SK-N-SH treated with all-trans-retinoic acid at 6 μM for 48 hours (cell line): ENCODE measurements around the gene PODXL.

Experiments
- OSR1 ChIP-seq: fragments of 250-450 bp; sonication (Bioruptor Pico); IDR thresholded peaks from 2 replicates; pipeline ENCODE4 v1.8.0; 2022; ENCODE audit warnings: moderate library complexity, mild to moderate bottlenecking, inconsistent platforms
- RARB ChIP-seq: fragments of 250-450 bp; sonication (Bioruptor Pico); IDR thresholded peaks from 2 replicates; pipeline ENCODE4 v1.8.0; 2021; ENCODE audit warnings: mild to moderate bottlenecking, moderate library complexity
- SNAI2 ChIP-seq: fragments of 250-450 bp; sonication (Bioruptor Pico); IDR thresholded peaks from 2 replicates; pipeline ENCODE4 v1.5.0; 2020; ENCODE audit warnings: mild to moderate bottlenecking, moderate library complexity
- ZFP3 ChIP-seq: fragments of 250-450 bp; sonication (Bioruptor Pico); IDR thresholded peaks from 2 replicates; pipeline ENCODE4 v1.5.0; 2020; ENCODE audit warnings: mild to moderate bottlenecking, moderate library complexity
- ZFP30 ChIP-seq: fragments of 450-650 bp; formaldehyde crosslinking; IDR thresholded peaks from 2 replicates; pipeline ENCODE4 v1.5.0; 2022; ENCODE audit warnings: mild to moderate bottlenecking, moderate library complexity
- TF ChIP-seq, protein P1 (sequence below): fragments of 250-450 bp; sonication (Bioruptor Pico); IDR thresholded peaks from 2 replicates; pipeline ENCODE4 v1.5.1; 2020; ENCODE audit warnings: low read depth, mild to moderate bottlenecking, moderate library complexity
- TF ChIP-seq, protein P2 (sequence below): fragments of 250-450 bp; sonication (Bioruptor Pico); IDR thresholded peaks from 2 replicates; pipeline ENCODE4 v1.5.0; 2020; ENCODE audit warnings: mild to moderate bottlenecking, moderate library complexity
- TF ChIP-seq, protein P3 (sequence below): fragments of 250-450 bp; sonication (Bioruptor Pico); IDR thresholded peaks from 2 replicates; pipeline ENCODE4 v1.5.1; 2021; ENCODE audit warnings: mild to moderate bottlenecking, moderate library complexity
- TF ChIP-seq, protein P4 (sequence below): fragments of 250-450 bp; sonication (Bioruptor Pico); IDR thresholded peaks from 2 replicates; pipeline ENCODE4 v1.8.0; 2020; ENCODE audit warnings: mild to moderate bottlenecking, moderate library complexity, borderline replicate concordance

DNA sequence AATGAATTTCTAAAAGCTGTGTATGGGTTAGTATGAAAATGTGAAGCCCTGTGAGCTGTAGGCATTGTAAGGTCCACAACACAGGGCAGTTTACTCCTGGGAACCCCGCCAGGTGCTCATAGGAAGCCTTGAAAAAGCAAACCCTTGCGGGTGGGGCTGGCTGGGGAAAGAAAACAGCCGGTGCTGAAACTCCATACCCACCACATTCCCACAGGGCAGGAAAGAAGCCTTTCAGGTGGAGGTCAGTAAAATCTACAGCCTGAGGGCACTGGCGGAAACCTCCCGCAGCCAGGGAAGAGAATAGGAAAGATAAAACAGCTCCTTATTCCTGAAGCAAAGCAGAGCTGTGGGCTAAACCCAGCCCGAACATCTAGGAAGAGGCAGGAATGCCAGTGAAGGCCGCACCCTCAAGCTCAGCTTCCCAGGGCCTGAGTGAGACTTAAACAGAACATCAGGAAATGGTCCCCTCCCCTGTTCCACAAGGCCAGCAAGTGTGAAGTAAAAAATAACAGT, 34.7 kb downstream of the PODXL start:
- TF ChIP-seq OSR1 (no peak), ZFP30 (CRISPR knock-in tag) (no peak), SNAI2 (no peak), ZFP3 (no peak), RARB (CRISPR knock-in tag) (no peak)
- TF ChIP-seq, protein P1, sequence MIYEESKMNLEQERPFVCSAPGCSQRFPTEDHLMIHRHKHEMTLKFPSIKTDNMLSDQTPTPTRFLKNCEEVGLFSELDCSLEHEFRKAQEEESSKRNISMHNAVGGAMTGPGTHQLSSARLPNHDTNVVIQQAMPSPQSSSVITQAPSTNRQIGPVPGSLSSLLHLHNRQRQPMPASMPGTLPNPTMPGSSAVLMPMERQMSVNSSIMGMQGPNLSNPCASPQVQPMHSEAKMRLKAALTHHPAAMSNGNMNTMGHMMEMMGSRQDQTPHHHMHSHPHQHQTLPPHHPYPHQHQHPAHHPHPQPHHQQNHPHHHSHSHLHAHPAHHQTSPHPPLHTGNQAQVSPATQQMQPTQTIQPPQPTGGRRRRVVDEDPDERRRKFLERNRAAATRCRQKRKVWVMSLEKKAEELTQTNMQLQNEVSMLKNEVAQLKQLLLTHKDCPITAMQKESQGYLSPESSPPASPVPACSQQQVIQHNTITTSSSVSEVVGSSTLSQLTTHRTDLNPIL: no peak
- TF ChIP-seq, protein P2, sequence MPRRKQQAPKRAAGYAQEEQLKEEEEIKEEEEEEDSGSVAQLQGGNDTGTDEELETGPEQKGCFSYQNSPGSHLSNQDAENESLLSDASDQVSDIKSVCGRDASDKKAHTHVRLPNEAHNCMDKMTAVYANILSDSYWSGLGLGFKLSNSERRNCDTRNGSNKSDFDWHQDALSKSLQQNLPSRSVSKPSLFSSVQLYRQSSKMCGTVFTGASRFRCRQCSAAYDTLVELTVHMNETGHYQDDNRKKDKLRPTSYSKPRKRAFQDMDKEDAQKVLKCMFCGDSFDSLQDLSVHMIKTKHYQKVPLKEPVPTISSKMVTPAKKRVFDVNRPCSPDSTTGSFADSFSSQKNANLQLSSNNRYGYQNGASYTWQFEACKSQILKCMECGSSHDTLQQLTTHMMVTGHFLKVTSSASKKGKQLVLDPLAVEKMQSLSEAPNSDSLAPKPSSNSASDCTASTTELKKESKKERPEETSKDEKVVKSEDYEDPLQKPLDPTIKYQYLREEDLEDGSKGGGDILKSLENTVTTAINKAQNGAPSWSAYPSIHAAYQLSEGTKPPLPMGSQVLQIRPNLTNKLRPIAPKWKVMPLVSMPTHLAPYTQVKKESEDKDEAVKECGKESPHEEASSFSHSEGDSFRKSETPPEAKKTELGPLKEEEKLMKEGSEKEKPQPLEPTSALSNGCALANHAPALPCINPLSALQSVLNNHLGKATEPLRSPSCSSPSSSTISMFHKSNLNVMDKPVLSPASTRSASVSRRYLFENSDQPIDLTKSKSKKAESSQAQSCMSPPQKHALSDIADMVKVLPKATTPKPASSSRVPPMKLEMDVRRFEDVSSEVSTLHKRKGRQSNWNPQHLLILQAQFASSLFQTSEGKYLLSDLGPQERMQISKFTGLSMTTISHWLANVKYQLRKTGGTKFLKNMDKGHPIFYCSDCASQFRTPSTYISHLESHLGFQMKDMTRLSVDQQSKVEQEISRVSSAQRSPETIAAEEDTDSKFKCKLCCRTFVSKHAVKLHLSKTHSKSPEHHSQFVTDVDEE (CRISPR knock-in tag): no peak
- TF ChIP-seq, protein P3, sequence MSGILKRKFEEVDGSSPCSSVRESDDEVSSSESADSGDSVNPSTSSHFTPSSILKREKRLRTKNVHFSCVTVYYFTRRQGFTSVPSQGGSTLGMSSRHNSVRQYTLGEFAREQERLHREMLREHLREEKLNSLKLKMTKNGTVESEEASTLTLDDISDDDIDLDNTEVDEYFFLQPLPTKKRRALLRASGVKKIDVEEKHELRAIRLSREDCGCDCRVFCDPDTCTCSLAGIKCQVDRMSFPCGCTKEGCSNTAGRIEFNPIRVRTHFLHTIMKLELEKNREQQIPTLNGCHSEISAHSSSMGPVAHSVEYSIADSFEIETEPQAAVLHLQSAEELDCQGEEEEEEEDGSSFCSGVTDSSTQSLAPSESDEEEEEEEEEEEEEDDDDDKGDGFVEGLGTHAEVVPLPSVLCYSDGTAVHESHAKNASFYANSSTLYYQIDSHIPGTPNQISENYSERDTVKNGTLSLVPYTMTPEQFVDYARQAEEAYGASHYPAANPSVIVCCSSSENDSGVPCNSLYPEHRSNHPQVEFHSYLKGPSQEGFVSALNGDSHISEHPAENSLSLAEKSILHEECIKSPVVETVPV: no peak
- TF ChIP-seq, protein P4, sequence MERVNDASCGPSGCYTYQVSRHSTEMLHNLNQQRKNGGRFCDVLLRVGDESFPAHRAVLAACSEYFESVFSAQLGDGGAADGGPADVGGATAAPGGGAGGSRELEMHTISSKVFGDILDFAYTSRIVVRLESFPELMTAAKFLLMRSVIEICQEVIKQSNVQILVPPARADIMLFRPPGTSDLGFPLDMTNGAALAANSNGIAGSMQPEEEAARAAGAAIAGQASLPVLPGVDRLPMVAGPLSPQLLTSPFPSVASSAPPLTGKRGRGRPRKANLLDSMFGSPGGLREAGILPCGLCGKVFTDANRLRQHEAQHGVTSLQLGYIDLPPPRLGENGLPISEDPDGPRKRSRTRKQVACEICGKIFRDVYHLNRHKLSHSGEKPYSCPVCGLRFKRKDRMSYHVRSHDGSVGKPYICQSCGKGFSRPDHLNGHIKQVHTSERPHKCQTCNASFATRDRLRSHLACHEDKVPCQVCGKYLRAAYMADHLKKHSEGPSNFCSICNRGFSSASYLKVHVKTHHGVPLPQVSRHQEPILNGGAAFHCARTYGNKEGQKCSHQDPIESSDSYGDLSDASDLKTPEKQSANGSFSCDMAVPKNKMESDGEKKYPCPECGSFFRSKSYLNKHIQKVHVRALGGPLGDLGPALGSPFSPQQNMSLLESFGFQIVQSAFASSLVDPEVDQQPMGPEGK (CRISPR knock-in tag): no peak
